HepG2 (cell line): ENCODE measurements around the gene CDC34. TPM values are rescaled to one million over a fixed set of nuclear protein-coding genes. Genes with fewer than 3 reads are reported as not detected.

Source experiments
- ATAC-seq: fragments of 200-7000 bp; cut with Tn5 transposase; 3 replicates; pipeline ENCODE4 v1.9.1; 2020; ENCODE audit warnings: mild to moderate bottlenecking, moderate library complexity
- BruUV-seq: library from RNA; stranded (reverse); fragments of 400-500 nt; replicated peaks from 2 replicates; lab custom pipeline; 2021; lab: Mats Ljungman, UMichigan
- CTCF ChIA-PET: fragments of 300-600 bp; formaldehyde crosslinking; extraction: SDS; loops from one replicate; lab custom pipeline; 2021; ENCODE audit warnings: low total read pairs, inconsistent platforms, low intra/inter-chr PET ratio; lab: Yijun Ruan, JAX
- POLR2A ChIA-PET: fragments of 350-600 bp; sonication (Branson Sonifier 250); formaldehyde crosslinking; loops from one replicate; lab custom pipeline; 2020; ENCODE audit warnings: antibody characterized with exemption, inconsistent platforms; lab: Yijun Ruan, JAX
- DNase-seq: peaks from one replicate; pipeline ENCODE4 v3.0.0-alpha.2; 2015; ENCODE audit warnings: low spot score
- FAIRE-seq: peaks from 3 replicates; lab custom pipeline; 2011; peaks lifted over from hg19 to GRCh38; lab: Jason Lieb, UNC
- H2AFZ ChIP-seq: one replicate; pipeline ENCODE4 v1.6.1; 2011; ENCODE audit warnings: low read length, inconsistent platforms
- H3K27ac ChIP-seq: fragments of 300-600 bp; 3 replicates; pipeline ENCODE4 v1.8.0; 2011; ENCODE audit warnings: mixed run types, mild to moderate bottlenecking, mixed read lengths, low read length, inconsistent platforms; ENCODE audit not compliant: insufficient read depth; ENCODE audit errors: extremely low read length
- H3K27me3 ChIP-seq, 2 experiments: fragments of 200-600 bp in 1 of 2; 2 replicates in 1 of 2; 3 replicates in 1 of 2; pipeline versions ENCODE4 v1.6.0 to v1.8.0; 2011; ENCODE audit warnings: low read length in 2 of 2, mild to moderate bottlenecking in 2 of 2, moderate library complexity in 2 of 2, inconsistent platforms in 1 of 2; ENCODE audit not compliant: insufficient read depth in 2 of 2, control insufficient read depth in 1 of 2
- H3K36me3 ChIP-seq, 2 experiments: fragments of 200-600 bp in 1 of 2; replicated peaks in 1 of 2; 2 replicates in 1 of 2; 3 replicates in 1 of 2; pipeline versions ENCODE4 v1.5.1 to v1.8.0; 2011; ENCODE audit warnings: low read length in 2 of 2, inconsistent platforms in 1 of 2; ENCODE audit not compliant: insufficient read depth in 2 of 2, control insufficient read depth in 1 of 2
- H3K4me1 ChIP-seq: 2 replicates; pipeline ENCODE4 v1.5.1; 2012; ENCODE audit warnings: low read length, inconsistent platforms; ENCODE audit not compliant: insufficient read depth
- H3K4me2 ChIP-seq: 2 replicates; pipeline ENCODE4 v1.6.0; 2011; ENCODE audit warnings: low read depth, low read length, inconsistent platforms
- H3K4me3 ChIP-seq, 3 experiments: fragments of 200-600 bp in 1 of 3; sonication (generic), shearing (Covaris generic) in 1 of 3; replicated peaks in 1 of 3; 2 replicates each; pipeline ENCODE4 v1.5.1; 2011 to 2016; ENCODE audit warnings: low read length in 3 of 3, inconsistent platforms in 2 of 3, low read depth in 2 of 3, mild to moderate bottlenecking in 2 of 3, control low read depth in 1 of 3, mixed read lengths in 1 of 3; ENCODE audit not compliant: insufficient read depth in 1 of 3
- H3K79me2 ChIP-seq: one replicate; pipeline ENCODE4 v1.6.1; 2011; ENCODE audit warnings: low read length, inconsistent platforms; ENCODE audit not compliant: insufficient read depth
- H3K9ac ChIP-seq: 2 replicates; pipeline ENCODE4 v1.6.0; 2011; ENCODE audit warnings: mild to moderate bottlenecking, low read depth, low read length, inconsistent platforms; ENCODE audit not compliant: insufficient read depth
- H3K9me3 ChIP-seq: 2 replicates; pipeline ENCODE4 v1.5.1; 2012; ENCODE audit warnings: mild to moderate bottlenecking, low read length
- H4K20me1 ChIP-seq: 2 replicates; pipeline ENCODE4 v1.6.0; 2011; ENCODE audit warnings: inconsistent platforms, mild to moderate bottlenecking, low read length, moderate library complexity; ENCODE audit not compliant: insufficient read depth
- AHR ChIP-seq: IDR thresholded peaks from 2 replicates; pipeline ENCODE4 v1.6.1; 2018; ENCODE audit warnings: missing genetic modification reagents, missing compliant biosample characterization
- ATF4 ChIP-seq, 2 experiments: fragments of 450-650 bp in 1 of 2; sonication (generic) in 1 of 2; formaldehyde crosslinking; IDR thresholded peaks; 2 replicates each; pipeline versions ENCODE4 v1.5.0 to v1.8.0; 2020 to 2022; ENCODE audit warnings: mild to moderate bottlenecking in 1 of 2, missing genetic modification reagents in 1 of 2
- MAF1 ChIP-seq: sonication (generic); formaldehyde crosslinking; IDR thresholded peaks from 2 replicates; pipeline ENCODE4 v1.5.0; 2020; ENCODE audit warnings: missing genetic modification reagents, borderline replicate concordance
- NCOA1 ChIP-seq: sonication (generic); formaldehyde crosslinking; IDR thresholded peaks from 2 replicates; pipeline ENCODE4 v1.9.0; 2021; ENCODE audit warnings: missing genetic modification reagents
- NFYC ChIP-seq: IDR thresholded peaks from 2 replicates; pipeline ENCODE4 v1.6.1; 2016; ENCODE audit warnings: missing genetic modification reagents, missing compliant biosample characterization
- NR0B2 ChIP-seq: sonication (generic); formaldehyde crosslinking; IDR thresholded peaks from 2 replicates; pipeline ENCODE4 v1.4.0; 2020; ENCODE audit warnings: mild to moderate bottlenecking, missing genetic modification reagents
- SP140L ChIP-seq: sonication (generic); formaldehyde crosslinking; IDR thresholded peaks from 2 replicates; pipeline ENCODE4 v1.4.0; 2020; ENCODE audit warnings: missing genetic modification reagents, borderline replicate concordance
- ZBTB37 ChIP-seq: sonication (generic); formaldehyde crosslinking; IDR thresholded peaks from 2 replicates; pipeline ENCODE4 v1.4.0; 2020; ENCODE audit warnings: mild to moderate bottlenecking, missing genetic modification reagents
- ZMYM4 ChIP-seq: sonication (generic); formaldehyde crosslinking; IDR thresholded peaks from 2 replicates; pipeline ENCODE4 v1.8.1; 2023; ENCODE audit warnings: mild to moderate bottlenecking, missing genetic modification reagents
- ZNF432 ChIP-seq: sonication (generic); formaldehyde crosslinking; IDR thresholded peaks from 2 replicates; pipeline ENCODE4 v1.5.0; 2020; ENCODE audit warnings: missing genetic modification reagents, mild to moderate bottlenecking, borderline replicate concordance
- ZNF713 ChIP-seq: sonication (generic); formaldehyde crosslinking; IDR thresholded peaks from 2 replicates; pipeline ENCODE4 v1.4.0; 2020; ENCODE audit warnings: mild to moderate bottlenecking, missing genetic modification reagents
- WGBS: methylation state at CpG from one replicate; pipeline ENCODE4 v1.1.6; 2017; ENCODE audit warnings: low lambda C conversion rate; 5-methylcytosine and 5-hydroxymethylcytosine counted together
- in situ Hi-C: cut with HindIII; loops from 2 replicates; pipeline ENCODE4 v1.10.0; 2017; ENCODE audit warnings: low pct_unique_long_range_greater_than_20kb; ENCODE audit not compliant: extremely low pct_ligation_motif_present
- intact Hi-C: fragments of 100-400 bp; cut with micrococcal nuclease; formaldehyde crosslinking; loops from one replicate; pipeline ENCODE4 v1.10.0; 2022; ENCODE audit not compliant: unreplicated experiment
- polyA plus RNA-seq, 8 experiments: library from polyadenylated mRNA; depleted of rRNA in 3 of 8; stranded (reverse) in 7 of 8; unstranded in 1 of 8; fragments of >200 nt; fragmentation: Illumina TruSeq in 4 of 8; extraction: Trizol in 4 of 8; gene quantifications; 2 replicates each; pipeline versions ENCODE4 v1.2.1 to v1.2.3, GENCODE V29; 2011 to 2016; ENCODE audit warnings: low read depth in 4 of 8, missing spikeins in 1 of 8, mixed read lengths in 1 of 8; ENCODE audit not compliant: insufficient read depth in 1 of 8
- total RNA-seq, 5 experiments: library from RNA; depleted of rRNA; stranded (reverse); fragments of >200 nt; fragmentation: Illumina TruSeq; extraction: Trizol; gene quantifications; 2 replicates each; pipeline ENCODE4 v1.2.3, GENCODE V29; 2016; ENCODE audit warnings: low read depth in 1 of 5

CDC34 gene
- total and polyA plus RNA-seq, 2 of the 13 experiments (the other 11 are each of a cell fraction or from before 2014, with no cell fraction given) = 138 to 150 TPM

- CTCF ChIA-PET = no interaction called here
- no TSS peak for BruUV-seq
- in situ Hi-C loops = no loop called here
- Histone ChIP-seq H2AFZ (no peak overlapping the region), H3K27me3 (peaks cover 0 to 4% of the 10 kb centered on the region in 2 experiments; a peak in 2 of 5 replicates), H3K4me2 (no peak overlapping the region), H3K36me3 (no peaks in the 10 kb centered on the region), H3K79me2 (no peaks in the 10 kb centered on the region), H3K9ac (no peak overlapping the region), H3K4me3 (no peak overlapping the region), H3K9me3 (no peaks in the 10 kb centered on the region), H4K20me1 (no peaks in the 10 kb centered on the region), H3K27ac (no peak overlapping the region), H3K4me1 (peaks cover 29% of the 10 kb centered on the region)
- ATAC-seq (no peak), DNase-seq (no peak), FAIRE-seq (no peak)
- intact Hi-C loops = no loop called here
- 67% methylated on average over 17 of the region's 17 CpGs for WGBS
- POLR2A ChIA-PET = no interaction called here
- no peak for TF ChIP-seq SP140L
Observed at GRCh38 chr19:501646-502045, 29.9 kb upstream of the CDC34 start.

- no peak overlapping the region for H2AFZ ChIP-seq
- no peaks in the 10 kb centered on the region for H3K79me2 ChIP-seq
- intact Hi-C loops = no loop called here
- in situ Hi-C loops = no loop called here
- H3K36me3 ChIP-seq = no peaks in the 10 kb centered on the region
- no TSS peak for BruUV-seq
- TF ChIP-seq ZBTB37 (CRISPR knock-in tag) (no peak), MAF1 (CRISPR knock-in tag) (no peak), NFYC (CRISPR knock-in tag) (no peak), ZNF713 (CRISPR knock-in tag) (no peak), ZNF432 (no peak), NR0B2 (no peak), ZMYM4 (CRISPR knock-in tag) (no peak), NCOA1 (CRISPR knock-in tag) (no peak), ATF4 (CRISPR knock-in tag; IDR thresholded peaks at IDR 0.05) (no peak), AHR (CRISPR knock-in tag) (no peak)
- H3K27me3 ChIP-seq = no peaks in the 10 kb centered on the region; a peak in 1 of 5 replicates
- 93% methylated on average over 3 of the region's 14 CpGs for WGBS
- ChIA-PET CTCF (no interaction called here), POLR2A (no interaction called here)
- no peak for FAIRE-seq
- ATAC-seq = no peak
- H3K4me2 ChIP-seq = no peak overlapping the region
- no peak overlapping the region for H3K4me3 ChIP-seq
- H3K9ac ChIP-seq = no peak overlapping the region
- no peak overlapping the region for H3K27ac ChIP-seq
- H3K9me3 ChIP-seq = no peaks in the 10 kb centered on the region
- peaks cover 22% of the 10 kb centered on the region for H3K4me1 ChIP-seq
- DNase-seq = no peak
- H4K20me1 ChIP-seq = no peaks in the 10 kb centered on the region
Observed at GRCh38 chr19:504616-505015, 26.9 kb upstream of the CDC34 start.
